HUES6 (cell line): ENCODE data around the gene YIPF5.

ENCODE experiments used
- H3K27ac ChIP-seq: 2 replicates; pipeline ENCODE4 v1.7.0; 2013; ENCODE audit warnings: low read depth, mild to moderate bottlenecking, low read length, inconsistent platforms
- H3K27me3 ChIP-seq: 2 replicates; pipeline ENCODE4 v1.6.1; 2013; ENCODE audit warnings: low read length; ENCODE audit not compliant: control insufficient read depth, insufficient read depth
- H3K36me3 ChIP-seq: 2 replicates; pipeline ENCODE4 v1.6.1; 2013; ENCODE audit warnings: low read length; ENCODE audit not compliant: control insufficient read depth, insufficient read depth
- H3K4me1 ChIP-seq: 2 replicates; pipeline ENCODE4 v1.6.1; 2013; ENCODE audit warnings: low read length; ENCODE audit not compliant: control insufficient read depth, insufficient read depth
- H3K4me3 ChIP-seq: 2 replicates; pipeline ENCODE4 v1.5.1; 2013; ENCODE audit warnings: low read depth, low read length
- H3K9ac ChIP-seq: one replicate; pipeline ENCODE4 v1.6.1; 2013; ENCODE audit warnings: mild to moderate bottlenecking, low read length
- H3K9me3 ChIP-seq: 2 replicates; pipeline ENCODE4 v1.6.1; 2013; ENCODE audit warnings: low read depth, low read length; ENCODE audit not compliant: control insufficient read depth, insufficient read depth

The YIPF5 gene

DNA sequence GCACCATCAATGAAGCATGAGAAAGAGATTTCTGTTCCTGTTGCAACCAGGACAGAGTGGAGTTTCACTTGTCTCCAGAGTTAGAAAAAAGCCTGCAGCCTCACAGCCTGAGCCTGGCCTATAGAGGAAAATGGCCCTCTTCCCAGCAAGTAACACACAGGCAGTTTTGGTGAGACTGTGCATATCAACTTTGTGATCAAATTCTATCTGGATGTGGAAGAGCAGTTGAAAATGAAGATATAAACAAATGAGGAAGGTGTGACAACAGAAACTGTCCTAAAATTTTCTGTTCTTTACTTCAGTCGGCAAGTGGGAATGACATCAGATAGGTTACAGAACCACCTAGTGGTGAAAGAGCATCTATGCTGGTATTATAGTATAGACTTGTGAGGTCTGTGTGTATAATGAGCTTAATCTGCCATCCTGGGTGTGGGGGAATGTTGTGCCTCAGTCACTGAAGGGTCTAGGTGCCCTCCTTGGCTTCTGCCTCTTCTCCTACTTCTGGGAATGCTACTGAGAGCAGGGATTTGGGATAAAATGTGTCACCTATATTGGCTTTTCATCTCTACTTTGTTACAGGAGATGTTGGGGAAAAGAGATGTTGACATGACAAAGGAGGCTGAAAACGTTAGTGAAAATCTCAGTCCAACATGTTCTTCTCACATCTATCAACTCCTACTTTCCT, 28.2 kb downstream of the YIPF5 start:
- Histone ChIP-seq H3K9ac (no peak overlapping the region), H3K4me1 (peaks cover 7% of the 10 kb centered on the region; the same call in 1 of the 2 replicates), H3K9me3 (no peaks in the 10 kb centered on the region), H3K27me3 (no peaks in the 10 kb centered on the region), H3K4me3 (no peak overlapping the region), H3K36me3 (no peaks in the 10 kb centered on the region), H3K27ac (no peak overlapping the region)

DNA sequence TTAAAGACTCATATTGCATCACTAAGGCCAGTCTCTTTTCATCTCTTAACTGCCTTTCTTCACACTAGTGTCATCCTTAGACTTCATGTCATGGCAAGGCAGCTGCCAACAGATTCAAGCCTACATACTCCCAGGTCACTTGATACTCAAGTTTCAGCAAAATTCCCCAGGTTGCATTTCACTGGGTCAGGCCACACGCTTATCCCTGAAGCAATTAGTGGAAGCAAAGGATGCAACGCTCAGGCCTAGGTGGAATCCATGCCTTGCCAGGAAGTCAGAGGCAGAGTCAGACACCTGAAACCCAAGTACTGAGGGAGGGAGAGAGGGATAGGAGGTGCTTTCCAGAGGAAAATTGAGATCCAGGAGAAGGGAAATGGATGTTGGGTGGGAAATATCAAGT, 28.9 kb downstream of the YIPF5 start:
- Histone ChIP-seq H3K9me3 (no peaks in the 10 kb centered on the region), H3K36me3 (no peaks in the 10 kb centered on the region), H3K4me3 (no peak overlapping the region), H3K27me3 (no peaks in the 10 kb centered on the region), H3K27ac (no peak overlapping the region), H3K9ac (no peak overlapping the region), H3K4me1 (peaks cover 7% of the 10 kb centered on the region; the same call in 1 of the 2 replicates)

DNA sequence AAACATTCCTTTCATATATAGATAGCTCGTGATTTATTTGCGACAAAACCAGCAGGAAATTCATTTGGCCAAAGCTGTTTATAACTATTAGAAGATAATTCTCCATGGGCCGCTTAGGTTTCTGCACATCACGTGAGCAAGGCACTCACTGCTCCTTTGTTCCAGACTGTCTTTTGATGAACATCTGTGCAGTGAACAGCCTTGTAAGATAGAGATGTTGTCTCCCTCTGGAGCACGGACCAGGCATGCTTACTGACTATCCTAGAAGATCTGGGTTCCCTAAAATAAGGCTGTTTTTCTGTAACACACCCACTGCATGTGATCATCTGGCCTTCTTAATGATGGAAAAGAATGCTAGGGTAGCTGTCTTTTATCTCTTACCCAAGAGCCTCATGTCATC, 30.9 kb downstream of the YIPF5 start:
- no peaks in the 10 kb centered on the region for H3K9me3 ChIP-seq
- no peaks in the 10 kb centered on the region for H3K36me3 ChIP-seq
- H3K4me3 ChIP-seq: no peak overlapping the region
- no peaks in the 10 kb centered on the region for H3K27me3 ChIP-seq
- H3K27ac ChIP-seq: no peak overlapping the region
- no peak overlapping the region for H3K9ac ChIP-seq
- peaks cover 7% of the 10 kb centered on the region; the same call in 1 of the 2 replicates for H3K4me1 ChIP-seq

DNA sequence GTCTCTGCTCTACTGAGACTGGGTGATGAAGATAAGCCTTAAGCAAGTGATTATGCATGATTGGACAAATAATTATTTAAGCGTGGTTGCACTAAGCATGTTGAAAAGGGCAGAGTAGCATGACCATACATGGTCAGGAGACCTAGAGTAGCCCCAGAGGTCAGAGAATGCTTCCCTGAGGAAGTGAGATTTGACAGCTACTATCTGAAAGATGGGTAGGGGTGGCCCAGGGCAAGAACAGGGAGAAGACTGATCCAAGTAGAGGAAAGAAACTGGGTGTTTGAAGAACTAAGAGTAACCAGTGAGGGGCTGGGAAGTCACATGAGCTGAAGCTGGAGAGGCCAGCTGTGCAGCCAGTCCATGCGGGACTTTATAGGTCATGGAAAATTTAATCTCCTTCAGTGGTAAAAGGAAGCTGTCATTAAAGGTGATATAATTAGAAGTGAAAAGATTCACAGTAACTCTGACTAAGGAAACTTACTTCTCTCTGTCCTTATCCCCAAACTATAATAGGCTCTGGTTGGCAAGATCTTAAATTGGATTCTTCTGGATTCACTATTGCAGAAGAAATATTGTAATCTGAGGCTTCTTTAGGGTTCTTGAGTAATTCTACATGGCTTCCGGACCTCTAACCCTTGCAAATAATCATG, 35.2 kb downstream of the YIPF5 start:
- H3K27me3 ChIP-seq: no peaks in the 10 kb centered on the region
- H3K4me1 ChIP-seq: no peaks in the 10 kb centered on the region
- H3K9me3 ChIP-seq: no peaks in the 10 kb centered on the region
- no peak overlapping the region for H3K9ac ChIP-seq
- no peak overlapping the region for H3K27ac ChIP-seq
- no peaks in the 10 kb centered on the region for H3K36me3 ChIP-seq
- H3K4me3 ChIP-seq: no peak overlapping the region

DNA sequence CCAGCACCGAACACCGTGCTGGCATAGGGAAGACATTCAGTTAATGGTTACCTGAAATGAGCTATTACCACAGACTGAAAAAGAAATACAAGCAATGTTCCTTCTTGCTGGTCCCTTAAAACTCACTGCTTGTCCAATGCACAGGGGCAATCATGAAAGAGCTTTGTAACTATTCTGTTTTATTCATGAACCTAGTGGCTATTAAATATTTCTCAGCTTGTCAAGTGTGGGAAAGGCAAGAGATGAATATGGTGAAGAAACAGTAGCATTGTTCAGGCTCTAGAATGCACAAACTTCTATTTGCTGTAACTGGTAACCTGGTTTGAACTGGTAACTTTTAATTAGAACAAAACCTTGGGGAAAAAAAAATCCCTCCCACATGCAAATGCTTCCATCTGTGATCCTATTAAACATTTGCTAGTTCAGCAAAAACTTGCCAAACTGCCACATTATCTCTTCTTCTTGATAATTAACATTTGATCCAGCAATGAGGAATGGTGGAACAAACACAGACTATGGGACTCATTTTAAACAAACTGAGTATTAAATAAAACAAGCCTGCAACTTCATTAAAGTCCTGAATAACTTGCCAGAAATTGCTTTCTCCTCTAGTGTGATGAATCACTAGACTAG, 36.1 kb downstream of the YIPF5 start:
- no peak overlapping the region for H3K27ac ChIP-seq
- H3K9ac ChIP-seq: no peak overlapping the region
- no peak overlapping the region for H3K4me3 ChIP-seq
- H3K36me3 ChIP-seq: no peaks in the 10 kb centered on the region
- H3K4me1 ChIP-seq: no peaks in the 10 kb centered on the region
- H3K27me3 ChIP-seq: no peaks in the 10 kb centered on the region
- no peaks in the 10 kb centered on the region for H3K9me3 ChIP-seq

DNA sequence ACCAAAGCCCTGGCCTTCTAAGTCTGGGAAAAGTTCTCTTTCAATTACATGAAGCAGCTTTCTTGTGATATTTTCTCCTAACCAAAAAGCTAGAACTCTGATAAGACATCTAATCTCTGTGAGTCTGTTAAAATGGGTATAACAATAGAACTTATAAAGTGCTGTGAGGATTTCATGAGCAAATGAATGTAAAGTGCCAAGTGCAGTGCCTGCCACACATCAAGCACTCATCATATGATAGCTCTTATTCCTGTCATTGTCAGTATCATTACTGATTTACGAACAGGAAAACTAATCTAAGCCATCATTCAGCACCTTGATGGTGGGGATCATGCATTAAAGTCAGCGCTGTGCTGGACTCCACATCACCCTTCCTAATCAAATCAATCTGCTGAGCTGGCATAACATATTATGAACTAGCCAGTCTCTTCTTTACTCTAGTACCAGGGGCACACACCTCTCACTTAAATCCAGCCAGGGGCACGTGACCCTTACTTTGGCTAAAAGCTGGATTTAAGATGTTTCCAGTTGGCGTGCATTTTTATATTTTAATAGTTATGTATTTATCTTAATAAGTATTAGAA, 37.3 kb downstream of the YIPF5 start:
- no peak overlapping the region for H3K9ac ChIP-seq
- no peaks in the 10 kb centered on the region for H3K9me3 ChIP-seq
- no peaks in the 10 kb centered on the region for H3K4me1 ChIP-seq
- no peak overlapping the region for H3K27ac ChIP-seq
- H3K4me3 ChIP-seq: no peak overlapping the region
- H3K27me3 ChIP-seq: no peaks in the 10 kb centered on the region
- no peaks in the 10 kb centered on the region for H3K36me3 ChIP-seq

DNA sequence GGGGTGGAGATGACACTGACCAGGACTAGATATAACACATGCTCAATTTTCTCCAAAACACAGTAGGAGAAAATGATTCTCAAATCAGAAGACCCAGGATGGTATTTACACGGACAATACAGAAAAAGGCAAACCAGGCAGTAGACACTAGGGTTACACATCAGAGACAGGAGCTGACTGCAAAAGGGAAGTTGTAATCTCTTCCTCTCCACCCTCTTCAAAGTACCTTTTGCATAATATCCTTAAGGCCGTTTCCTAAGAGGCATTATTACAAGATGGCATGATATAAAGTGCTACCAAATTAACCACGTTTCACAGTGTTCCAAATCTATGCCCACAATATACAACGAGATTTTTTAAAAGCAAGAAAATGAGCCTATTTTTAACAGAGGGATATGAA, 39.2 kb downstream of the YIPF5 start:
- Histone ChIP-seq H3K27ac (no peak overlapping the region), H3K36me3 (no peaks in the 10 kb centered on the region), H3K4me3 (no peak overlapping the region), H3K9me3 (no peaks in the 10 kb centered on the region), H3K27me3 (no peaks in the 10 kb centered on the region), H3K4me1 (no peaks in the 10 kb centered on the region), H3K9ac (no peak overlapping the region)

DNA sequence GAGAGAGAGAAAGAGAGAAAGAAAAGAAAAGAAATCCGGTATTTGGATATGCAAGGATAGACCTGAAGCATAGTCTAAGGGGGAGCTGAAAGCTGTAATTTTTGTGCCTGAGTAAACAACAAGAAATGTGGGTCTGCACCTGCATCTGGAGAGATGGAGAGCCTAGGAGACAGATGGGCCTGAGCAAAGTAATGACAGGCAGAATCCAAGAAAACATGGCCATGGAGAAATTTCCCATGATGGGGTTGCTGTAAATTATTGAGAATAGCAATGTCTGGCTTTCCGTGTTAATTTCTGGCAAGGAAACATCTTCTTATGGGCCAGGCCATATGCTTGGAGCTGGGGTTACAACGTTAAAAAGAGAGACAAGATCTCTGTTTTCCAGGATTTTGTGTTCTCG, 40.2 kb downstream of the YIPF5 start:
- H3K9me3 ChIP-seq: no peaks in the 10 kb centered on the region
- no peak overlapping the region for H3K27ac ChIP-seq
- no peaks in the 10 kb centered on the region for H3K36me3 ChIP-seq
- H3K9ac ChIP-seq: no peak overlapping the region
- H3K27me3 ChIP-seq: no peaks in the 10 kb centered on the region
- peaks cover 6% of the 10 kb centered on the region for H3K4me1 ChIP-seq
- no peak overlapping the region for H3K4me3 ChIP-seq

DNA sequence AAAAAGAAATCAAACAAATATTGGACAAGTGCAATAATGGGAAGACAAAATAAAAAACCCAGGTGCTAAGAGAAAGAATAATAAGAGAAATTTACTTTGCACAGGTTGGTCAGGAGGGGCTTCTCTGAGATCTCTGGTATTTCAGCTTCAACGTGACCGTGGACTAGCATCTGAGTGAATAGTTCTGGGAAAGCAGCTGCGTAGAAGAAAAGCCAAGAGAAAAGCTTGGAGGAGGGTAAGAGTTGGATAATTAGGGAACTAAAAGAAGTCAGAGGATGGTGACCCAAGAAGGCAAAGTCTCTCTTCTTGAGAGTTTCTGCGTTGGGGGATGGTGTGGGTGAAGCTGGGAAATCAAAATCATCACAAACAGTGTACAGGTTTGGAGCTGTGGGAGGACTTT, 41.6 kb downstream of the YIPF5 start:
- Histone ChIP-seq H3K4me1 (peaks cover 13% of the 10 kb centered on the region), H3K4me3 (no peak overlapping the region), H3K36me3 (no peaks in the 10 kb centered on the region), H3K27ac (no peak overlapping the region), H3K9me3 (no peaks in the 10 kb centered on the region), H3K9ac (no peak overlapping the region), H3K27me3 (no peaks in the 10 kb centered on the region)

DNA sequence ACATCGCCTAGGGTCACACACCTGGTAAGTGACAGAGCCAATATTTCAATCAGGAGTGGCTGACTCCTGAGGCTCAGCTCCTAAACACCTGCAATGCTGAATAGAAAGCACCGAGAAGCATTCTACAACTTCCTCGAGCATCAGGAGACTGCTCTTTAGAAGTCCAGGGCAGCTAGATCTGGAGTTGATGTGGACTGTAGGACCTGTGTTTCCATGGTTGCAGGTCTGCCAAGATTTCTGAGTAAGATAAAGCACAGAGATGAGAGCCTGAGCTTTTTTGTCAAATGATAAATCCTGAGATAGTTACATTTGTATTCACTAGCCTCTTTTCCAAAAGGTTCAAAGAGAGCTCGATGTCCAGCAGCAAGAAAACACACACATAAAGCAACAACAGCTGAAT, 43.8 kb downstream of the YIPF5 start:
- H3K4me3 ChIP-seq: no peak overlapping the region
- H3K36me3 ChIP-seq: no peaks in the 10 kb centered on the region

DNA sequence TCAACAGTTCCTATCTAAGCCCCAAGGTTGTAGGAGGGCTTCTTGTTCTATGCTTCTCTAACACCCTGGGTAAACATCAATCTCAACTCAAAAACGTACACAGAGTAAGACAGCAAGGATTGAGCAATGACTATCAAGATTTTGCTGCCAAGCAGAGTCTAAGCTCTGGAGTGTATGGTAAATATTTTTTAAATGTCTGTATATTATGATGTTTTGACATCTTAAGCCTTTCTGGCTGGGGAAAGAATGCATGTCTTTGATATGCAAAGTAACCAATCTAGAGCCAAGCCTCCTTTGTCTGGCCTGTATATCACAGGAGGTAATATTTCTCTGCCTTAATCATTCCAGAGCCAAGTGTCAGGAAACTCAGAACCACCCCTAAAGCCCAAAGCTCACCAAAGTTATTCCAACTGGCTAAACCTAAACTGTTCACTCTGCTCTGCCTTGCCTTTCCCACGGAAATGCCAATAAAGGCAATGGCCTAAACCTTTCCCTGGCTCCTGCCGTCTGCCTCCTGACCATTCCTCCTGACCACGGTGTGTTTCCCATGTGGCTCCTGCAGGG, 45.2 kb downstream of the YIPF5 start:
- Histone ChIP-seq H3K27ac (no peak overlapping the region), H3K9ac (no peak overlapping the region), H3K4me3 (no peak overlapping the region), H3K4me1 (peaks cover 13% of the 10 kb centered on the region), H3K9me3 (no peaks in the 10 kb centered on the region), H3K27me3 (no peaks in the 10 kb centered on the region), H3K36me3 (no peaks in the 10 kb centered on the region)

More for the DNA sequence above, 43.8 kb downstream of the YIPF5 start:
- H3K27me3 ChIP-seq: no peaks in the 10 kb centered on the region
- peaks cover 13% of the 10 kb centered on the region for H3K4me1 ChIP-seq
- no peak overlapping the region for H3K9ac ChIP-seq
- H3K9me3 ChIP-seq: no peaks in the 10 kb centered on the region
- H3K27ac ChIP-seq: no peak overlapping the region
